Glomerular visceral epithelial cell (primary cell): ENCODE results near the gene PRSS27.

Experiments used
- DNase-seq: peaks from one replicate; pipeline ENCODE4 v3.0.0-alpha.2; 2016; ENCODE audit errors: extremely low spot score

The PRSS27 gene

GRCh38 chr16:2708955-2709587 lies 11.0 kb downstream of the PRSS27 start:
- DNase-seq: no peak

DNA sequence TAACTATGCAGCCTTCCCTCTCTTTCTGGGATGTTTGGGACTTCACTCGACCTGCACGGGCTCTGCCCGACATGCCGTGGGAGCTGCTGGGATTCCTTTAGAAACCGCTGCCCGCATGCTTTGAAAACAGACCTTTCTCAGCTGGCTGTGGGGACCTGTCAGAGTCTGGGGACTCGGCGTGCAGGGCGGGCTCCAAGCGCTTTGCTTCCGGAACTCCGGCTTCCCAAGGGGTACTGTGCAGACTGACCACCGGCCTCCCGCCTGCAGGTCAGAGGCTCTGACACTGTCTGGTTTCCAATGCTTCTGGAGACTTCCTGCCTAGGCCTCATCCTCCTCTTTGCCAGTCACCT lies 11.8 kb downstream of the PRSS27 start:
- no peak for DNase-seq

GRCh38 chr16:2707368-2708289 lies 12.4 kb downstream of the PRSS27 start:
- no peak for DNase-seq

GRCh38 chr16:2706611-2707311 lies 13.3 kb downstream of the PRSS27 start:
- no peak for DNase-seq

DNA sequence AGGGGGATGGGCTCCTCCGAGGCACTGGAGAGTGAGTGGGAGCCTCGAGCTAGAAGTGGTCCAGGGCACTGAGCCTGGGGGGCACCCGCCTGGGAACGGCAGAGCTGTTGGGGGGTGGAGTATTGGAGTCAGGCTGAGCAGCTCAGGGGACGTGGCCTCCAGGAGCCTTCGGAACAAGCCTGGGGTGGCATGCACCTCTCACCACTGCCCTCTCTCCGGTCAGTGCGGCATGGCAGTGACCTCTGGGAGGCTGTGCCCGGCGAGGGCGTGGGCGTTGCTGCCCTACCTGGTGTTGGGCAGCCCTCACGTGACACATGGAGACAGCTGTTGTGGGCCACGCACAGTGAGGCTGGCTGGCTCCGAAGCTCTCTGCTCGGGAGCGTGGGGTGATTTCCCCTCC lies 13.9 kb downstream of the PRSS27 start:
- no peak for DNase-seq

- no peak for DNase-seq
Measured at GRCh38 chr16:2705351-2705750, 14.7 kb downstream of the PRSS27 start.

GRCh38 chr16:2704983-2705275 lies 15.1 kb downstream of the PRSS27 start:
- no peak for DNase-seq

DNA sequence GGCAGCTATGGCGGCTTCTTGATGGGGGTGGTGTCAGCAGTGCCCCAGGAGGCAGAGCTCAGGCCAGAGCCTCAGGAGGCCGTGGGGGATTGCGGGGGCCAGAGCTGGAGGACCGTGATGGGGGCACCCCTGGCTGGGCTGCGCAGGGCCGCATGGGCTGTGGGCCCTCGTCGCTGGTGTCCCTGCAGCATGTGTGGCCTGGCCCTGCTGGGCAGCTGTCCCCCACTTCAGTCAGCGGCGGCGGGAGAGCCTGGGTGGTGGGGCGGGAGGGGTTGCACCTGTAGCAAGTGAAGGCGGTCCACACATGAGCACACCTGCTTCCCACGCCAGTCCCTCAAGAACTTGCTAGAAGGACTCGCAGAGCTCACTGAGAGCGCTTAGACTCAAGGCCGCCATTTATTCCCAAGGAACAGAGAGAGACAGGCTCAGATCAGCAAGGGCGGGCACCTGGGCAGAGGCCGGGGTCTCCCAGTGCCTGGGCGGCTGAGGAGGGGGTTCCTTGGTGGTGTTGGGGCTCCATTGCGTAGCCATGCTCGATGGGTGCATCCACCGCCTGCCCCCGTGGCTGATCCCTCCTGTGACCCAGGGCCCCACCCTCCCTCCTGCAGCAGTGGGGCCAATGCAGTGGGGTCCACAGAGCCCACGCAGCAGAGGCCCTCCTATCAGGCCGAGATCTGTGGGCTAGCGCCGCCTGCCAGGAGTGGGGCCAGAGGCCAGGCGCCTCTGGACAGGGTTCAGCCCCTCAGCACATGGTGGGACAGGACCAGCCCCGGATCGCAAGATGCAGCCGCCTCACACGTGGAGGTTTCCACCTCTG lies 15.7 kb downstream of the PRSS27 start:
- no peak for DNase-seq

GRCh38 chr16:2702871-2703745 lies 16.9 kb downstream of the PRSS27 start:
- no peak for DNase-seq

DNA sequence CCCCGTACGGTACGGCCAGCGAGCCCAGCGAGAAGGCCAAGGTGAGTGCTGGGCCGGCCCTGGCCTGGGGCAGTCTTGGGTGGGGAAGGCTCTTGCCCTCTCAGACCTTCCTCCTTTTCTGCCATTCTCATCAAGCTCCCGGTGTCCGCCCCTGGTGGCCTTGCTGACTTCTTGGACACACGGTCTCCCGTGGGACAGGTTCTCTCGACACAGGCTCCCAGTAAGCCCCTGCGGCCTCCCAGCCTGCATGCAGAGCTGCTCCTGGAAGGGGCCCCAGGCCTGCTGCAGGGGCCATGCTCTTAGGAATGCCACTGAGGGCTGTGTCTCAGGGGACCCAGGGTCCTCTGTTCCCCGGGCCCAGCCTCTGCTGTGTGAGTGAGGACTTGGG lies 17.6 kb downstream of the PRSS27 start:
- DNase-seq: no peak

GRCh38 chr16:2701713-2702437 lies 18.1 kb downstream of the PRSS27 start:
- no peak for DNase-seq

DNA sequence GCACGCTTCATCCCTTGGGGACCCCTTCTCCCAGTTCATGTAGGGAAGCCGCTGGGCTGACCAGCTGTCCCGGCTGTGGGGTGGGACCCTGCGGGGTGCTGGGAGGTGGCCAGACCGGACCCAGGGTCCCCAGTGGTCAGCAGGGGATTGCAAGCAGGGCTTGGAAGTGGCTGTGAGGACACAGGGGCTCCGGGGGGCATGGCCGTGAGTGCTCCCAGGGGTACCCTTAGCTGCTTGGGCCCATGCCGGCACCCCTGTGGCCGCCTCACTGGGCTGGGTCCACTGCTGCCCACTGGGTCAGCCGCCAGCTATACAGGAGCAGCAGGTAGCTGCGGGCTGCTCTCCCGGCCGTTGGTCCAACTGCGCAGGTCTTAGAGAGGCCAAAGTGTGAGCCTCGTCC lies 18.8 kb downstream of the PRSS27 start:
- DNase-seq: no peak

DNA sequence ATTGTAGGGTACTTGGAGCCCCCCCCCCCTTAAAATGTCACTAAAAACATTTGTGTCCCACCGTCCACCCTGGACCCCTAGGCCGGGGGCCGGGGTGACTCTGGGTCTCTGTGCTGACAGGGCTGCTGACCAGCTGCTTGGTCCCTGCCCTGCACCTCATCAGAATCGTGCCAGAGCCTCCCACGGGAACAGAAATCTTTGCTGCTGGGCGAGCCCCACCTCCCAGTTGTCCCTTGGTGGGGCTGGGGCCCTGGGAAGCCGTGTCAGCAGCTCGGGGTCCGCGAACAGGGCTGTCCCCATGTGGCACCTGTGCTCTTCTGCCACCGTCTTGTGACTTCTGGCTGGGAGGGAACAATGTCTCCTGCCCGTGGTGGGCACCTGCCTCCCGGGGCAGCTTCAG lies 19.2 kb downstream of the PRSS27 start:
- no peak for DNase-seq

DNA sequence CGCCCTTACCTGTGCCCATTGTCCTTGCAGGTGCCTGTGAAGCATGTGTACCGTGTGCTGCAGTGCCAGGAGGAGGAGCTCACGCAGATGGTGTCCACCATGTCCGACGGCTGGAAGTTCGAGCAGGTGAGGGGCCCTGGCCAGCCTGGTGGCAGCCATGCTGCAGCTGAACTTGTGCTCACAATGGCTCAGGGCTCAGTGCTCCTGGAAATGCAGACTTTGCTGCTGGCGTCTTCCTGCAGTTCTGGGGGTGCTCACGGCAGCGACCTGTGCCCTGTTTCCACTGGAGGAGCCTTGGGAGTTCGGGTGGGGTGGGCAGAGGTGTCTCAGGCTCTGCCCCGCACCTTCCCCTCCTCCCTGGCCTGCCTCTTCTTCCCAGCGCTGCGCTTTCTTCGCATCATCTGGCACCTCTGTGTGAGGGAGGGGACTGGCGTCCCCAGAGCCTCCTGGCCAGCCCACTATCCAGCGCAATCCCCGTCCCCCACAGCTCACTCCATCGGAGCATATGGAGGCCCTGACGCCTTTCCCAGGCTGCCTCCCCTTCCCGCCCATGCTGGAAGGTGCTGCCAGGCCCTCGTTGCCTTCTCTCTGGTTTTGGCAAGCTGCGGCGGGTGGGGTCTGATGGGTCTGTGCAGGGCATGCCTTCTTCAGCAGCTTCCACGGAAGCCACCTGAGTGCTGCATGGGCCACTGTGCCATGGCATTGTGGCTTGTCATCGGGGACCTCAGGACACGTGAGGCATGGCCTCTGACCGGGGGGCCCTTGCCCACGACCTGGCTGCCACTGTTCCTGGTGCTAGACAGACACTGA lies 20.0 kb downstream of the PRSS27 start:
- no peak for DNase-seq

DNA sequence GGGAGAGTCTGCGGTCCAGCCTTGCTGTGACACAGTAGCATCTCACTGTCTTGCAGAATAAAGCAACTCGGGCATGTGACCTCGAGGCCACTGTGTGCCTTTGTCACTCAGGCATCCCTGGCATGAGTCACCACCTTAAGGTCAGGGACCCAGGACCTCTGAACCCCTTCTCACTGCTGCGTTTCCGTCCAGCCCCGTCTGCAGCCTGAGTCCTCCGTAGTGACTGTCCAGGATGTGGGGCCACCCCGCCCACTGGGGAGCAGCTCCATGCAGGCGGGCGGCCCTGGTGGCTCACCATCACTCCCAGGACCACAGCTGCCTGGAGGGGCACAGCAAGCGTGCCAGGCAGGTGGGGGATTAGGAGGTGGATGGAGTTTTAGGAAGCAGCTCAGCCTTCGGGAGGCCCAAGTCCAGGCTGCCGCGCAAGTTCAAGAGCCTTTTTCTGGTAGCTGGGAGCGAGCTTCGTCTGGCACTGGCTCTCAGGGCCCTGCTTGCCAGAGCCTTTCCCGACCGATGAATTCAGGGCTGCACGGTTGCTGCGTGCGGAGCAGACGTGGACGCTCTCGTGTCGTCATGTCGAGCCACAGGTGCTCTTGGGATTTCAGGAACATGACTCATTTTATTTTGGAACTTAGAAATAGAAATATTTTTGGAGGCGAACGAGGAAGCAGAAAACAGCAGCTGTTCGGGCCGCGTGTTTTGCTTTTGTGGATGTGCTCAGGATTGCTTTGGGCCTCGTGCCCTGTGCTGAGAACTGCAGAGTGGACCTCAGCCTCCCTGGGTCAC lies 20.9 kb downstream of the PRSS27 start:
- no peak for DNase-seq

DNA sequence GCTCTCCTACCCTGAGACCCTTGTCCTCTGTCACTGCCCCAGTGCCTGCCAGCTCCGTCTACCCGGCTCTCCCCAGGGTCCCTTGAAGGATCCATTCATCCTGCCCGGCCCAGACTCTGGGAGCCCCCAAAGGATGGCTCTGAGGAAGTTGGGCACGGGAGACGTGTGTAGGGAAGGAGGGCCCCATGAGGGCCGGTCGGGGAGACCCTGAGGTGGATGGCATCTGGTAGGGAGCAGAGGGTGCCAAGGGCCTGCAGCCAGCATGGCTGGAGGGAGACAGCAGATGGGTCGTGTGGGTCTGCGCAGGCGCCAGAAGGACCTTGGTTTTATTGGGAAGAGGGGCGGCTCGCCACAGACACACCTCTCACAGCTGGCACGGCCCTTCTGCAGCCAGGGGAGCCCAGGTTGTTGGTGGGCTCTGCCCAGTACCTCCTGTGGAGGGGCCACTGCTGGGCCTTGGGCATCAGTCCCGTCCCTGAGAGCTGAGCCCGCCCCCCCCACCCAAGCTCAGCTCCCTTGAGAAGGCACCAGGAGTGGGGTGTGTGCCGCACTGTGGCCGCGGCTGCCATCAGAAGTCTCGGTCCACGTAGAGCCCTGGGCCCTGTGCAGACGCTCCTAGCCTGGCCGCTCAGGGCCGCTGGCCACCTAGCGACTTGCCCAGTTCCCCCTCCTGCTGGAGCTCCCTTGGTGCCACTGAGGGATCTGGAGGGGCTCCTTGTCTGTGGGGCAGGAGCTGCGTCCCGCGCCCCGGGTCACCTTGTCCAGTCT lies 21.7 kb downstream of the PRSS27 start:
- DNase-seq: no peak

DNA sequence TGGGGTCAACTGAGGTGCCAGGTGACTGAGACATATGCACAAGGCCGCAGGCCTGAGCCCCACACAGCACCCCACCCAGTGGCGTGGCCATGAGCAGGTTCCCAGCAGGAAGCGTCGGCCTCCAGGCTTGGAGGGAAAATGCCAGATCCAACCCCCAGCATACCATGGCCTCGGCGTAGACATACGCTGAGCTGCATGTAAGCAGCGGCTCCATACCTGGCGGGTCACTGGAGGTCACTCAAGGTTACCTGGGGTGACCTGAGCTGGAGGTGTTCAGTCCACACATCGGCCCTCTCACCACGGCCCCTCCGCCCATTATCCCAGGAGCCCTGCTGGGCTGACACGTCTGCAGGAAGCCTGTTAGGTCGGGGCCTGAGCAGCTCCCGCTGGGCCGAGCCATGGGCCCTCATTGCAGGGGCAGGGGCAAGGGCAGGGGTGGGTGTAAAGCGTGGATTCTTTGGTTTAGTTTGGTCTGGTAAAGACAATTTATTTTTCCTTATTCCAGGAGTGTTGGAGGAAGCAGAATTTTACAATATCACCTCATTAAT lies 22.5 kb downstream of the PRSS27 start:
- DNase-seq: no peak
